GM21576 (cell line): ENCODE data around the gene SCNN1G.

Experiments
- ATAC-seq: cut with Tn5 transposase; IDR thresholded peaks from one replicate; pipeline ENCODE4 v1.9.1; 2021; ENCODE audit warnings: mild to moderate bottlenecking, moderate library complexity; ENCODE audit not compliant: unreplicated experiment

Gene SCNN1G

DNA sequence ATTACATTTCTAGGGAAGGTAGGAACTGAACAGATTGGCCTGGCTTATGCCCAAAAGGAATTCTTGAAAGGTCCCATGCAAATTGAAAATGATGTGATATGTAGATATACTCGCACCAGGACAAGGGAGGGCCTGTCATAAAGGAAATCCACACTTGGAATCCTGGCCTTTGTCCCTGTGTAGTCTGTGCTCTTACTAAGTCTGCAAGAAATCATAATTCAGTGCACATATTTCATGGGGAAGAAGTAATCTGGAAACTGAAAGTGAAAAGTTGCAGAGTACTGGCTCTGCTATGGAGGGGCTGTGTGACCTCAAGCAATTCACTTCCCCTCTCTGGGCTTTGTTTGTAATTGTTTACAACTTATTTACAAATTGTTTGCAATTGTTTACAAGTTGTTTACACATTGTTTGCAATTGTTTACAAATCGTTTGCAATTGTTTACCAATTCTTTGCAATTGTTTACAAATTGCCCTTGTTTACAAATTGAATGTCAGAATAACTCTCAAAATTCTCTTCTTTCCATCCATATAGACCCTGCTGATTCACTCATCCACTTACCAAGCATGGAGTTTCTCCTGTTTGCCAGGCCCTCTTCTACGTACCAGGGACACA is 12.9 kb downstream of the SCNN1G start:
- ATAC-seq, result no peak

DNA sequence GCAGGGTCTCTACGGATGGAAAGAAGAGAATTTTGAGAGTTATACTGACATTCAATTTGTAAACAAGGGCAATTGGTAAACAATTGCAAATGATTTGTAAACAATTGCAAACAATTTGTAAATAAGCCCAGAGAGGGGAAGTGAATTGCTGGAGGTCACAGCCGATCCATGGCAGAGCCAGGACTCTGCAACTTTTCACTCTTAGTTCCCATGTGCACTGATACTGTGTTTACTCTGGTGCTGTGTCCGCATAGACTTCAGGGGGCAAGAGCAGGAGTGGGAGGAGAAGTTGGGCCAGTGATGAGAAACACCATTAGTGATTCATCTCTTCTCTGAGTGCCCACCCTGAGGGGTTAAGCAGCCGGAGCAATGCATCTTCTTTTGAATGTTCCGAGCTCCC is 14.0 kb downstream of the SCNN1G start:
- ATAC-seq, result no peak

DNA sequence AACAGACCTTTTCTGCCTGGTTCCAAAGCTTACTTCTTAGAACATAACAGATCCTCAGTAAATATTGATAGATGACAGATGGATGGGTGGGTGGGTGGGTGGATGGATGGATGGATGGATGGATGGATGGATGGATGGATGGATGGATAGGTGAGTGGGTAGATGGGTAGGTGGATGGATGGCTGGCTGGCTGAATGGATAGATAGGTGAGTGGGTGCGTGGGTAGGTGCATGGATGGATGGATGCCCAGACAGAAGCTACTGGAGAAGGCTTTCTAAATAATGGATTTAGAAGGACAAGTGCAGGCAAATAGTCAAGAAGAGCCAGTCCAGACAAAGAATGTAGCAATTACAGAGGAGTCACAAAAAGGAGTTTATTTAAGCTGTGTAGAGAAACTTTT is 19.6 kb downstream of the SCNN1G start:
- ATAC-seq, result no peak

DNA sequence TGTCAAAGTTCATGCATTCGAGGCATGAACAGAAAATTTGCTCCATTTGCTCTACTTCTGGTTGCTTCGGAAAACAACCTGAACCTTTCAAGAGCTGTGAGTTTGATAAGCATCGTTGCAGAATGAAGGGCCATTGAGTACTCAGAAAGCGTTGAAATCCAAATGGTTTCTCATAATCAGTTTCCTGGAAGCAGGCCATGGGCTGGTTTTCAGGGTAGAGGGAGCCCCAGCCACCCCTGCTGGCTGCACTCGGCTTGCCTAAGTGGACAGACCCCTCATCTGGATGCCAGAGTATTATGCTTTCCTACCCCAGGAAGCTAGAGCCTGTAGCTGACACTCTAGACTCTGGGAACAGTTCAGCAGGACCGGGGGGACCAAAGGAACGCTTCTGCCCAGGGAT is 24.4 kb downstream of the SCNN1G start:
- no peak for ATAC-seq

DNA sequence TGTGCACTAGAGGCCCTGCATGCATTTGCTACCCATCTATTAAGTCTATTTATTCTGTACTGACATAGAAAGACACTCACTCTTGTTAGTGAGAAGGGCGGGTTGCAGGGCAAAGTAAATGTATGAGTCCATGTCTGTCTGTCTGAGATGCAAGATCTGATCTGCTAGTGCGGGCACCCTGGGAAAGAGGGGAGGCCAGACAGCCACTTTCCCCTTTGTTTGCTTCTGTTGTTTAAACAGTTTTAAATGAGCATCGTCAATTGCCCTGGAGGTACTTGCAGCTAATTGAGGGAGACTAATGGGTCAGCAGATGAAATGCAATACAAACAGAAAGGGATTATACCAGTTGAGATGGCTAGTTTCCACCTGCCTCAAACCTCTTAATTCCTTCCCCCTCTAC is 24.9 kb downstream of the SCNN1G start:
- no peak for ATAC-seq

DNA sequence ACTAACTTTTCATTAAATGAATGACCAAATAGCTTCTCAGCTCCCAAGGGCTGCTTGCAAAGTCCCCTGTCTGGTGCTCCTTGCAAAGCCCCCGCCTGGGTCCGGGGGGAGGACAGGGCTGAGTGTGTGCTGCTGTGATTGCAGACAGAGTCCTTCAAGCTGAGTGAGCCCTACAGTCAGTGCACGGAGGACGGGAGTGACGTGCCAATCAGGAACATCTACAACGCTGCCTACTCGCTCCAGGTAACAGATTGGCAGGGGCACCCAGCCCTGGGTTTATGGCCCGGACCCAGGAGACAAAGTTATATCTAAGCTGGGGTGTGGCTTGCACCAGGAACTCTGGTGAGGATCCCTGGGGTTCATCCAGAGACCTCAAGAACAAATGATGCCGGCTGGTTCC is 27.1 kb downstream of the SCNN1G start:
- ATAC-seq, result no peak

DNA sequence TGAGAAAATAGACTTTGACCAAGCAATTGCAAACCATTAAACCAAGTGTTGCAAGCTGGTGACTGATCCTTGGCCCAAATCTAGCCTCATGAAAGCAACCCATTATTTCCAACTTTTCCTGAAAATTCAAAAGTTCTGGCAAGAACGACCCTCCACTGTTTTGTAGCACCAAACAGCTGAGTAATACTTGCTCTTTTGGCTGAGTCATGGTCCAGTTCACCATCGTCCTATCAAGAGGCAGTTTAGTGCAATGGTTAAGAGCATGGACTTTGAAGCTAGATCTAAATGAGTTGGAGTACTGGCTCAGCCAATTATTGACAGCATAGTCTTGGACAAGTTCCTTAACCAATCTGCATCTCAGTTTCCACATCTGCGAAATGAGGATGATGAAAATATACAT is 31.3 kb downstream of the SCNN1G start:
- ATAC-seq, result no peak

DNA sequence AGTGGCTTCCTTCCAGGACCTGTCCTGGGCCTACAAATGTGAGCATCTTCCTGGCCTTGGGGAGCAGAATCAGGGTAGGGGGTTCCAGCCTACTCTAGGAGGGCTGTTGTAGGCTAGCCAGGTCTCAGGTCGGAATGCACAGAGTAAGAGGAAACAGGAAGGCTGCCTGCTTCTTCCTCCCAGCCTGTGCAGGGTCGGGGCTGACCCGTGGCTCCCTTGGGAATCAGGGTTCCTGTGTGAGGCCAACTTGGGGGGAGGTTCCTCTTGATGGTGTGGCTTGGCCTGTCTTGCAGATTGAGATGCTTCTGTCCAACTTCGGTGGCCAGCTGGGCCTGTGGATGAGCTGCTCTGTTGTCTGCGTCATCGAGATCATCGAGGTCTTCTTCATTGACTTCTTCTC is 32.3 kb downstream of the SCNN1G start:
- ATAC-seq, result no peak

DNA sequence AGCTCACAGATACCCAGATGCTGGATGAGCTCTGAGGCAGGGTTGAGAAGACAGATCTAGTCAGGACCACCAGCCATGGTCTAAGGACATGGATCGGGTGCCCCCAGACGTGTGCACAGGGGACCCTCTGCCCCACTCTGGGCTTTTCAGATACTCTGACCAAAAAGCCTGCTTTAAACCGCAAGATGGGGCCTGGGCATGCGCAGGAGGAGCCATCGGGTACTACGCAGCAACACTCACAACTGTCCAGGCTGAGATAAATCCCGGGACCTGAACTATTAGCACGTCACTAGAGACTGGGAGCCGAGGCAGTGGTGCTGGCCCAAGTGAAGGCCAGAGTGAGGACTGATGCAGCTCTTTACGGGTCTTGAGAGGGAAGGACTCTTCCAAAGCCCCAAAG is 32.9 kb downstream of the SCNN1G start:
- ATAC-seq, result no peak

DNA sequence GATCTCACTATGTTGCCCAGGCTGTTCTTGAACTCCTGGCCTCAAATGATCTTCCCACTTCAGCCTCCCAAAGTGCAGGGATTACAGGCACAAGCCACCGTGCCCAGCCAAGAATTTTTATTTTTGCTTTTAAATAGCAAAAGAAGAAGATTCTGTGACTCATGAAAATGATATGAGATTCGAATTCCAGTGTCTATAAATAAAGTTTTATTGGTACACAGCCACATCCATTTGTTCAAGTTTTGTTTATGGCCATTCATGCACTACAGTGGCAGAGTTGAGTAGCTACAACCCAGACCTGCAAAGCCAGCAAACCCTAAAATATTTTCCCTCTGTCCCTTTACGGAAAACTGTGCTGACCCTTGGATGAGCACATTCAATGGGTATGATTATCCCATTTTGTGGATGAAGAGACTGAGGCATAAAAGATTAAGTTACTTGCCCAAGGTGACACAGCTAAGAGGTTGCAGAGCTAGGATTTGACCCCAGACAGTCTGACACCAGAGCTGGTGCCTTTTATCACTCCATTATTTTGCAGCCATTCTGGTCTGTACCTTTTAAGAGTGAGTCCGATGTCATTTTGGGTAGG is 34.2 kb downstream of the SCNN1G start:
- no peak for ATAC-seq

DNA sequence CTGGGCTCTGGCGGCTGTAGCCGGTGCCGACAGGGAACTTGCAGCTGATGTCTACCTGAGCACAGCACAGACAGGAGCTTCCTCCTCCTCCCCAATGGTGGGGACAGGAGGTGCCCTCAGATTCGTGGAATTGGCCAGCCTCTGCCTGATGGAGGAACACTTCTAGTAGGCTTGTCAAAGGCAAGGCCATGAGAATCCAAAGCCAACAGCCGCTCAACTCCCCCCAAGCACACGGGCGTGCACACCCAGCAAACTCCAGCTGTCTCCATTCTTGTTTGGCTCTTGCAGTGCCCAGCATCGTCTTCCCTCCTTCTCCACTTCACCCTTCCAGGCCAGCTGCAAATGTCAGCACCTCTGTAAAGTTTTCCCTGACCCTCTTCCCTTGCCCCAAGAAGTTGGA is 35.1 kb downstream of the SCNN1G start:
- no peak for ATAC-seq

DNA sequence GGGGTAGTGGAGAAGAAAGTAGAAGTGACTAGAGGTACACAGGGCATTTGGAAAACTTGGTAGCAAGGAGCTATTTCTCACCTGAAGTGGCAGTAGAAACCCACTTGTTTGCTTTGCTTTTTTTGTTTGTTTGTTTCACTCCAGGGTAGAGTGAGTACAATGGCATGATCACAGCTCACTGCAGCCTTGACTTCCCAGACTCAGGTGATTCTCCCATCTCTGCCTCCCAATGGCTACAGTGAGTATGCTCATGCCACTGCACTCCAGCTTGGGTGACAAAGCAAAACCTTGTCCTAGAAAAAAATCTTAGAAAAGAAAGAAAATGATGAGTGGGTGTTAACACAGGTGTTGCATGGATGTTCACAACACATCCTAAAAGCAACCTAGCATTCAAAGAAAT is 40.4 kb downstream of the SCNN1G start:
- ATAC-seq, result no peak

DNA sequence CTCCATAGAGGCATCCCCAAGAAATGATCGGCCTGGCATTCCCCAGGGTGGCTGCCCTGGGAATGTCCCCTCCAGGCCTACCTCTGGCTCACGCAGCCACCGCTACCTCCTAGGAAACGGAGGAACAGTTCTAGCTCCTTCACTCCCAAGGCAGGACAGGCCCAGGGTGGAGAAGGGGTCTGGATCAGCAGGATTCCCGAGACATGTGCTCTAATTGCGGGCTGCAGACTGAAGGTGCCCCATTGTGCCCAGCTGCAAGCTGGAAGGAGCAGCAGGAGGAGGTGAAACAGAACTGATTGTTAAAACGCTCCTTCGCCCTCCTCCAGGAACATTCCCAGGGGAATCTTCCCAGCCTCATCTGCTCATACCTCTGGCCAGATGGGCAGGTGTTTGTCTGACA is 40.8 kb downstream of the SCNN1G start:
- ATAC-seq, result no peak

DNA sequence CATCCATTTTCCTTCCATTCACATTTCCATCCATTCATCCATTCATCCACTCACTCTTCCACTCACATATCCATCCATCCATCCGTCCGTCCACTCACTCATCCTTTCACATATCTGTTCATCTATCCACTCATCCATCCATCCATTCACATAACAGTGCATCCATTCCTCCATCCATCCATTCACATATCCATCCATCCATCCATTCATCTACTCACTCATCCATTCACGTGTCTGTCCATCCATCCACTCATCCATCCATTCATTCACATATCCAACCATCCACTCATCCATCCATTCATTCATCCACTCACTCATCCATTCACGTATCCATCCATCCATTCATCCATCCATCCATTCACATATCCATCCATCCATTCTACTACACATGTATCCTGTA is 42.6 kb downstream of the SCNN1G start:
- ATAC-seq, result no peak

DNA sequence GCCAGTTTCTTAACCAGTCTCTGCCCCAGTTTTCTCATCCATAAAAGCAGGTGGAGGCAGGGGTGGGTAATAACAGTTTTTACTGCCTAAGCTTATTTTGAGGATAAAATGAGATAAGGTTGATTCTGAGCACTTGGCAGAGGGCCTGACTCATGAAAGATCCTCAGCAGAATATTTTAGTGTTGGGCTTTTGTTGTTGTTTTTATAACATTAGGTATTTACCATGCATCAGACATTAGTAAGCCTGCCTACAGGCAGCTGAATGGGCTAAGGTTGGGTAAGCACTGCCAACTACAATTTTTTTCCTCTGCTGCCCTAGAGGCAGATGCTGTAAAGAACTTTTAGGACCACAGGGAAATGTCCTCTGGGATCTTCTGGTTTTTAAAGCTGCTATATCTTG is 43.1 kb downstream of the SCNN1G start:
- ATAC-seq, result no peak

DNA sequence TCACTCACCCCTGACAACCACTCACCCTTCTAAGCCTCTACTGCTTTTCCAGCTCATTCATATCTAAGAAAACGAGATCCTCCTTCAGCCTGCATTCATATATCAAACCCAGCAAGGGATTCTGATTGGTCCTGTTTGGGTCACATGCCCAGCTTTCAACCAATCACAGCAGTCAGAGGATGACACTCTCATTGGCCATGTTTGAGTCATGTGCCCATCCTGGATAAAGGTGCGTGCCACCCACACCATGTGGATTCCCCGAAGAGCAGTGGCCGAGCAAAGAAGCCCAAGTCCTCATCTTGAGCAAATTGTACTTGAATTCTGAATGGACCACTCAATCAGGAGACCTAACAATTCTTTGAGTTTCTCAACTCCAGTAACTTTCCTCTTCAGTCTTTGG is 45.0 kb downstream of the SCNN1G start:
- ATAC-seq, result no peak

DNA sequence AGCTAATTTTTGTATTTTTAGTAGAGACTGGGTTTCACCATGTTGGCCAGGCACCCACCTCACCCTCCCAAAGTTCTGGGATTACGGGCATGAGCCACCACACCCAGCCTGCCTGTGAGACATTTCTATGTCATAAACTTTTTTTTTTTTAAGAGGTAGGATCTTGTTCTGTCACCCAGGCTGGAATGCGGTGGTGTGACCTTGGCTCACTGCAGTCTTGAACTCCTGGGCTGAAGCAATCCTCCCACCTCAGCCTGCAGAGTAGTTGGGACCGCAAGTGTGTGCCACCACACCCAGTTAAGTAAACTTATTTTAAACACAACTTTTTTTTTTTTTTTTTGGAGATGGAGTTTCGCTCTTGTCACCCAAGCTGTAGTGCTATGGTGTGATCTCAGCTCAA is 47.2 kb downstream of the SCNN1G start:
- no peak for ATAC-seq

DNA sequence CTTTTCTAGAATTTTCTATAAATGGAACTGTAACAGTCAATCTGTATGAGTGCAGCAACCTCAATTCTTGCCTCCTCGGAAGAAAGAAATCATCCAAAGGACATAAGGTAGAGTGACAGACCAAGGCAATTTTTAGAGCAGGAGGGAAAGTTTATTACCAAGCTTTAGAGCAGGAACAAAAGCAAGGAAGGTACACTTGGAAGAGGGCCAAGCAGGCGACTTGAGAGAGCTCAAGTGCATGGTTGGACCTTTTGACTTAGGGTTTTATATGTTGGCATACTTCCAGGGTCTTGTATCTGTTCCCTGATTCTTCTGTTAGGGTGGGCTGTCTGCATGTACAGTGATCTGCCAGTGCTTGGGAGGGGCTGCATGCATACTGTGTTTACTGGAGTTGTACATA is 50.3 kb downstream of the SCNN1G start:
- no peak for ATAC-seq

DNA sequence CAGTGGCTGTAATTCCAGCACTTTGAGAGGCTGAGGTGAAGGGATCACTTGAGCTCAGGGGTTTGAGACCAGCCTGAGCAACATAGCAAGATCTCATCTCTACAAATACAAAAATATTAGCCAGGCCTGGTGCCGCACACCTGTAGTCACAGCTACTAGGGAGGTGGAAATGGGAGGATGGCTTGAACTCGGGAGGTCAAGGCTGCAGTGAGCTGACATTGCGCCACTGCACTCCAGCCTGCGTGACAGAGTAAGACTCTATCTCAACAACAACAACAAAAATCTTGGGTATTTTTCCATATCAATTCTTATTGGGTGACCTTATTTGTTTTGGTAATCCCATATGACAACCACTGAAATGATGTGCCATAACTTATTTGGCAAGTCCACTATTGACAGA is 52.6 kb downstream of the SCNN1G start:
- ATAC-seq, result no peak

DNA sequence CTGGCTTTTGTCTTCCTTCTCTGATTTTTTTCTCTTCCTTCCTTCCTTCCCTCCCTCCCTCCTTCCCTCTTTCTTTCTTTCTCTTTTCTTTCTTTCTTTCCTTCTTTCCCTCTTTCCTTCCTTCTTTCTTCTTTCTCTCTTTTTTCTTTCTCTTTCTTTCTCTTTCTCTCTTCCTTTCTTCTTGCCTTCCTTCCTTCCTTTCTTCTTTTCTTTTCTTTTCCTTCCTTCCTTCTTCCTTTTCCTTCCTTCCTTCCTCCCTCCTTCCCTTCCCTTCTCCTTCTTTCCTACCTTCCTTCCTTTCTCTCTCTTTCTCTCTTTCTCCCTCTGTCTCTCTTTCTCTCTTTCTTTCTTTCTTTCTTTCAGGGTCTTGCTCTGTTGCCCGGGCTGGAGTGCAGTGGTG is 54.4 kb downstream of the SCNN1G start:
- no peak for ATAC-seq

DNA sequence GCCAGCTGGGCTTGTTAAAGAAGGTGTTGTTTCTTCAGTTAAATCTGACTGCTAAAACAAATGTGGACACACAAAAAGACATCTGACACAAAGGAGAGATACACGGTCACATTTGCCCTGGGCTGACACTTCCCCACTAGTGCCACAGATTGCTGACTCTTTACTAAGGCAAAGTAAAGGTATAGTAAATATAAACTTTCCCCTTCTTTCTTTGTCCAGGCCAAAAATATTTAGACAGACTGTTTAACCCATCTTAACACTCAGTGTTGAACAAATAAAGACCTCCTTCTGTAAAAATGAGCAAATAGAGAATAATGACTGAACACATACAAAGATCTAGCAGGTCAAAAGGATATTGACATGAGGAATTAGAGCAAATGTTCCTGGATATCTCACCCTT is 58.4 kb downstream of the SCNN1G start:
- ATAC-seq, result no peak

DNA sequence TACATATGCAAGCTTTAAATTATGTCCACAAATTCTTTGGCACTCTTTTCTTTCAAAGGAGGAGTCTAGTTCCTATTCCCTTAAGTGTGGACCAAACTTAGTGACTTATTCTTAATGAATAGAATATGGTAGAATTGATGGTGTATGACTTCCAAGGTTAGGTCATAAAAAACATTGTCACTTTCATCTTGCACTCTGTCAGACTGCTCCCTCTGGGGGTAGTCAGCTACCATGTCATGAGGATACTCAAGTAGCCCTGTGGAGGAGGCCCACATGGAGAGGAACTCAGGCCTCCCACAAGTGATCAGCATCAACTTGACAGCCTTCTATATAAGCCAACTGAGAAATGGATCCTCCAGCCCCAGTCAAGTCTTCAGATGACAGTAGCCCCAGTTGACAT is 61.6 kb downstream of the SCNN1G start:
- ATAC-seq, result no peak

DNA sequence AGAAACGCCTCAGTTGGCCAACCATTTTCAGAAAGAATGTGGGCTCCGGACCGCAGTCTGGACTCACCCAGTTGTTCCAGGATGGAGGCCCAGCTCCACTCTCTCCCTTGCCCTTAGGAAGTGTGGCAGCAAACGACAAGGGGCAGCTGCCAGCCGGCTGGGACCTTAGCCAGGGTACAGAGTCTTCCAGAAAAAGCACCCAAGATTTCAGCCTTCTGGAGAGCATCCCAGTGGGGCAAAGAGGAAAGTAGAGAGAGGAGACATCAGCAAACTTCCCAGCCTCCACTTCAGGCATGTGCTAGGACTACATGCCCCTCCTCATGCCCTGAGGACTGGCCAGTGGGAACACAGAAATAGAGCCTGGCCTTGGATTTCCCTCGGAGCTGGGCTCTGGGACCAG is 62.7 kb downstream of the SCNN1G start:
- ATAC-seq, result no peak
